K562 (cell line): Measurements from ENCODE around the gene PDE8A. TPM values are rescaled to one million over a fixed set of nuclear protein-coding genes. Genes with fewer than 3 reads are reported as not detected.
A peak's percentile ranks its signal among the peaks of the same experiment; 100 is the strongest.

ENCODE experiments used
- ATAC-seq: fragments of 200-7000 bp; cut with Tn5 transposase; 3 replicates; pipeline ENCODE4 v1.9.1; 2020; ENCODE audit warnings: moderate library complexity
- BruUV-seq: library from RNA; stranded (reverse); fragments of 400-500 nt; replicated peaks from 2 replicates; lab custom pipeline; 2021; lab: Mats Ljungman, UMichigan
- CTCF ChIA-PET: fragments of 300-600 bp; formaldehyde crosslinking; extraction: SDS; loops from one replicate; lab custom pipeline; 2021; ENCODE audit warnings: low intra/inter-chr PET ratio; lab: Yijun Ruan, JAX
- POLR2A ChIA-PET: fragments of 300-600, 350-650 bp; sonication (Branson Sonifier 250); formaldehyde crosslinking; extraction: SDS; loops from one replicate; lab custom pipeline; 2021; ENCODE audit warnings: antibody characterized with exemption, inconsistent platforms; lab: Yijun Ruan, JAX
- DNase-seq, 4 experiments: peaks; one replicate each; pipeline versions ENCODE4 v3.0.0 to v3.0.0-alpha.2; 2011 to 2018; ENCODE audit warnings: low spot score in 3 of 4, mixed read lengths in 3 of 4; ENCODE audit errors: extremely low read depth in 1 of 4
- FAIRE-seq: peaks from 2 replicates; lab custom pipeline; 2011; peaks lifted over from hg19 to GRCh38; lab: Jason Lieb, UNC
- H2AFZ ChIP-seq: 2 replicates; pipeline ENCODE4 v1.6.0; 2011; ENCODE audit warnings: low read depth, low read length, control low read depth, inconsistent platforms
- H3K27ac ChIP-seq: fragments of 200-600 bp; 3 replicates; pipeline ENCODE4 v1.8.0; 2011; ENCODE audit warnings: low read depth, mild to moderate bottlenecking, control low read depth, inconsistent platforms, low read length, moderate library complexity, mixed read lengths; ENCODE audit errors: extremely low read depth
- H3K27me3 ChIP-seq, 2 experiments: fragments of 300-600 bp in 1 of 2; 2 replicates in 1 of 2; 3 replicates in 1 of 2; pipeline versions ENCODE4 v1.6.0 to v1.8.0; 2011; ENCODE audit warnings: inconsistent platforms in 2 of 2, low read length in 2 of 2, mild to moderate bottlenecking in 1 of 2, mixed read lengths in 1 of 2, moderate library complexity in 1 of 2; ENCODE audit not compliant: control insufficient read depth in 2 of 2, insufficient read depth in 2 of 2
- H3K36me3 ChIP-seq: fragments of 300-600 bp; 3 replicates; pipeline ENCODE4 v1.8.0; 2011; ENCODE audit warnings: mild to moderate bottlenecking, low read length, inconsistent platforms; ENCODE audit not compliant: control insufficient read depth, insufficient read depth
- H3K4me1 ChIP-seq, 2 experiments: fragments of 200-600 bp in 1 of 2; replicated peaks in 1 of 2; 2 replicates in 1 of 2; 3 replicates in 1 of 2; pipeline versions ENCODE4 v1.5.1 to v1.8.0; 2011; ENCODE audit warnings: inconsistent platforms in 2 of 2, low read length in 2 of 2, mild to moderate bottlenecking in 1 of 2, mixed read lengths in 1 of 2, moderate library complexity in 1 of 2; ENCODE audit not compliant: control insufficient read depth in 2 of 2, insufficient read depth in 2 of 2
- H3K4me2 ChIP-seq: 2 replicates; pipeline ENCODE4 v1.6.1; 2011; ENCODE audit warnings: low read length, control low read depth, inconsistent platforms, mixed read lengths; ENCODE audit not compliant: insufficient read depth
- H3K4me3 ChIP-seq: fragments of 200-600 bp; sonication (generic), shearing (Covaris generic); 2 replicates; pipeline ENCODE4 v1.5.1; 2016; ENCODE audit warnings: control low read depth, inconsistent platforms
- H3K79me2 ChIP-seq: fragments of 200-600 bp; 3 replicates; pipeline ENCODE4 v1.8.0; 2011; ENCODE audit warnings: low read length, inconsistent platforms; ENCODE audit not compliant: control insufficient read depth, insufficient read depth
- H3K9ac ChIP-seq, 2 experiments: 2 replicates each; pipeline versions ENCODE4 v1.6.0 to v1.6.1; 2011; ENCODE audit warnings: low read depth in 2 of 2, low read length in 2 of 2, control low read depth in 1 of 2, inconsistent platforms in 1 of 2, mild to moderate bottlenecking in 1 of 2, mixed read lengths in 1 of 2; ENCODE audit not compliant: insufficient read depth in 1 of 2
- H3K9me1 ChIP-seq: one replicate; pipeline ENCODE4 v1.6.0; 2011; ENCODE audit warnings: inconsistent platforms, mild to moderate bottlenecking, low read length, moderate library complexity; ENCODE audit not compliant: control insufficient read depth, insufficient read depth
- H3K9me3 ChIP-seq: replicated peaks from 2 replicates; pipeline ENCODE4 v1.5.1; 2011; ENCODE audit warnings: low read depth, low read length, inconsistent platforms; ENCODE audit not compliant: control insufficient read depth, insufficient read depth
- H4K20me1 ChIP-seq: replicated peaks from 2 replicates; pipeline ENCODE4 v1.6.1; 2011; ENCODE audit warnings: low read length, inconsistent platforms, mixed read lengths; ENCODE audit not compliant: control insufficient read depth, insufficient read depth
- CTCF ChIP-seq, 3 experiments: IDR thresholded peaks in 2 of 3; conservative IDR thresholded peaks in 1 of 3; 2 replicates each; pipeline ENCODE4 v1.5.1; 2011 to 2012; ENCODE audit warnings: low read length in 3 of 3, mild to moderate bottlenecking in 3 of 3, control low read depth in 2 of 3, improper control_type of control experiment in 1 of 3, inconsistent platforms in 1 of 3, low read depth in 1 of 3, mixed read lengths in 1 of 3, moderate library complexity in 1 of 3; ENCODE audit not compliant: insufficient read depth in 2 of 3
- FOSL1 ChIP-seq: fragments of 200-800 bp; sonication (Bioruptor generic); conservative IDR thresholded peaks from 2 replicates; pipeline ENCODE4 v1.6.1; 2016; ENCODE audit warnings: missing genetic modification characterization, missing compliant biosample characterization
- KLF10 ChIP-seq: fragments of 250-450 bp; sonication (Bioruptor Pico); IDR thresholded peaks from 2 replicates; pipeline ENCODE4 v1.6.1; 2021; ENCODE audit warnings: matching md5 sums
- PHF20 ChIP-seq: fragments of 450-650 bp; IDR thresholded peaks from 2 replicates; pipeline ENCODE4 v1.6.1; 2018; ENCODE audit not compliant: partially characterized antibody
- SAFB ChIP-seq: fragments of 200-400 bp; formaldehyde crosslinking; IDR thresholded peaks from 2 replicates; pipeline ENCODE4 v1.6.1; 2017; ENCODE audit warnings: low read depth, low read length, borderline replicate concordance
- SIN3B ChIP-seq: fragments of 450-650 bp; IDR thresholded peaks from 2 replicates; pipeline ENCODE4 v1.6.1; 2017; ENCODE audit warnings: low read depth, mild to moderate bottlenecking, moderate library complexity
- ZFP1 ChIP-seq: fragments of 450-650 bp; formaldehyde crosslinking; IDR thresholded peaks from 2 replicates; pipeline ENCODE4 v1.4.0; 2020; ENCODE audit warnings: mild to moderate bottlenecking, mixed read lengths
- ZFP36 ChIP-seq: fragments of 150-350 bp; IDR thresholded peaks from 2 replicates; pipeline ENCODE4 v1.6.1; 2018; ENCODE audit warnings: low read length, low read depth; ENCODE audit not compliant: partially characterized antibody
- ZNF583 ChIP-seq: fragments of 250-450 bp; sonication (Bioruptor Pico); IDR thresholded peaks from 2 replicates; pipeline ENCODE4 v1.4.0; 2020
- WGBS: fragments of 100-300 bp; shearing (Covaris generic); methylation state at CpG from one replicate; pipeline ENCODE4 v1.1.6; 2016; ENCODE audit warnings: low coverage, mixed read lengths; ENCODE audit not compliant: insufficient coverage; ENCODE audit errors: missing lambda C conversion rate; 5-methylcytosine and 5-hydroxymethylcytosine counted together
- in situ Hi-C: fragments of 300-500 bp; cut with MboI; formaldehyde crosslinking; loops from 4 replicates; pipeline ENCODE4 v1.15.0; 2018; ENCODE audit warnings: inconsistent platforms, mixed read lengths
- intact Hi-C: fragments of 100-400 bp; cut with micrococcal nuclease; formaldehyde crosslinking; loops from 2 replicates; pipeline ENCODE4 v1.14.2; 2022
- polyA plus RNA-seq, 8 experiments: library from polyadenylated mRNA; depleted of rRNA in 4 of 8; stranded (reverse) in 5 of 8; unstranded in 3 of 8; fragments of >200 nt; fragmentation: Nextera tagmentation in 2 of 8; fragmentation: Illumina TruSeq in 1 of 8; extraction: Ambion mirVana in 2 of 8; extraction: Trizol in 1 of 8; gene quantifications; 2 replicates each; pipeline versions ENCODE4 v1.2.1 to v1.2.3, GENCODE V29; 2011 to 2014; ENCODE audit warnings: inconsistent platforms in 1 of 8, missing spikeins in 1 of 8
- total RNA-seq, 7 experiments: library from RNA; depleted of rRNA in 6 of 7; stranded (reverse); fragments of >200 nt in 6 of 7; fragmentation: Illumina TruSeq in 2 of 7; extraction: Trizol in 2 of 7; gene quantifications; 2 replicates each; pipeline versions ENCODE4 v1.2.1 to v1.2.3, GENCODE V29; 2011 to 2021; ENCODE audit warnings: low replicate concordance in 1 of 7
- TF ChIP-seq, protein P1 (sequence below): sonication (generic); IDR thresholded peaks from 2 replicates; pipeline ENCODE4 v1.6.1; 2016

PDE8A gene
- total and polyA plus RNA-seq, 9 of the 15 experiments (the other 6 are each of a cell fraction or from before 2014, with no cell fraction given), result 5.9 to 40.3 (median 19.8) TPM

- H3K9me3 ChIP-seq, result no peaks in the 10 kb centered on the region
- H2AFZ ChIP-seq, result no peak overlapping the region
- peaks cover 3% of the 10 kb centered on the region for H3K9me1 ChIP-seq
- DNase-seq, result no peak
- no peak overlapping the region; the same call in 1 of the 2 replicates for H3K4me2 ChIP-seq
- no peaks in the 10 kb centered on the region for H3K27me3 ChIP-seq
- ChIA-PET CTCF (interaction anchor here (1.3 kb wide), 1 partner anchor 47 kb away, joined by 3 read pairs; no protein-coding TSS in a partner anchor), POLR2A (interaction anchor here (0.7 to 1.3 kb wide), 5 partner anchors 9 to 52 kb away, joined by 3 to 4 read pairs (median 3); no protein-coding TSS in a partner anchor)
- intact Hi-C loops, result no loop called here
- no peak for TF ChIP-seq PHF20
- no peak for TF ChIP-seq SIN3B
- TF ChIP-seq KLF10 (CRISPR knock-in tag), result no peak
- TF ChIP-seq, protein P1, sequence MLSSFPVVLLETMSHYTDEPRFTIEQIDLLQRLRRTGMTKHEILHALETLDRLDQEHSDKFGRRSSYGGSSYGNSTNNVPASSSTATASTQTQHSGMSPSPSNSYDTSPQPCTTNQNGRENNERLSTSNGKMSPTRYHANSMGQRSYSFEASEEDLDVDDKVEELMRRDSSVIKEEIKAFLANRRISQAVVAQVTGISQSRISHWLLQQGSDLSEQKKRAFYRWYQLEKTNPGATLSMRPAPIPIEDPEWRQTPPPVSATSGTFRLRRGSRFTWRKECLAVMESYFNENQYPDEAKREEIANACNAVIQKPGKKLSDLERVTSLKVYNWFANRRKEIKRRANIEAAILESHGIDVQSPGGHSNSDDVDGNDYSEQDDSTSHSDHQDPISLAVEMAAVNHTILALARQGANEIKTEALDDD, result 0 out of 2 replicates have a peak, but pooled peaks have one; percentile 20
- peak; percentile 25; the same call in 1 of the 2 replicates for TF ChIP-seq ZFP1 (CRISPR knock-in tag)
- TF ChIP-seq SAFB, result no peak
- no peak for TF ChIP-seq FOSL1 (tag)
- peak in 1 of 3 experiments; percentile 8; a peak in 2 of 6 replicates for TF ChIP-seq CTCF (IDR thresholded peaks at IDR 0.05 in 2 of 3, conservative IDR thresholded peaks at IDR 0.05 in 1 of 3; ENCODE audit: insufficient read depth in 2 of 3, low read depth in 1 of 3, low read length in 3 of 3)
- TF ChIP-seq ZNF583 (CRISPR knock-in tag), result no peak
- TF ChIP-seq ZFP36, result no peak
- H3K36me3 ChIP-seq, result peaks cover 3% of the 10 kb centered on the region; the same call in 1 of the 3 replicates
- H3K4me1 ChIP-seq, result peaks cover 4 to 24% of the 10 kb centered on the region in 2 experiments; a peak in 3 of 5 replicates
- no peak overlapping the region for H3K27ac ChIP-seq
- no peak for FAIRE-seq
- ATAC-seq, result no peak
- no TSS peak for BruUV-seq
- no peak overlapping the region for H3K9ac ChIP-seq
- H3K4me3 ChIP-seq, result no peak overlapping the region
- in situ Hi-C loops, result no loop called here
- H3K79me2 ChIP-seq, result peaks cover 82% of the 10 kb centered on the region
- 44% methylated on average over 4 of the region's 4 CpGs for WGBS
- peaks cover 13% of the 10 kb centered on the region for H4K20me1 ChIP-seq
Measured at GRCh38 chr15:85002517-85002916, 20.9 kb downstream of the PDE8A start.
